Skin of body (tissue), 2 donors: ENCODE results near the gene LRIG3. TPM values are rescaled to one million over a fixed set of nuclear protein-coding genes. Genes with fewer than 3 reads are reported as not detected.
A peak's percentile ranks its signal among the peaks of the same experiment; 100 is the strongest.
"Not testable (repeated sequence)": the region's sequence is repeated elsewhere in the genome, so short reads cannot be mapped to it uniquely, and the experiment has no call there.

ENCODE experiments used
- DNase-seq: peaks from one replicate; lab custom pipeline; 2025; lab: John Stamatoyannopoulos, UW
- total RNA-seq: library from RNA; depleted of rRNA; stranded (reverse); fragments of >200 nt; gene quantifications from one replicate; pipeline ENCODE4 v1.2.3, GENCODE V29; 2014

Gene LRIG3
- total RNA-seq, 1 donor from 2014 or later: 241 TPM

- no peak for DNase-seq
Observed at GRCh38 chr12:58858030-58858429, 62.3 kb downstream of the LRIG3 start.

- DNase-seq: not testable (repeated sequence)
Observed at GRCh38 chr12:58857206-58857605, 63.1 kb downstream of the LRIG3 start.

GRCh38 chr12:58855630-58856029 is 64.7 kb downstream of the LRIG3 start:
- DNase-seq: not testable (repeated sequence)

- no peak for DNase-seq
Observed at GRCh38 chr12:58850826-58851225, 69.5 kb downstream of the LRIG3 start.

GRCh38 chr12:58847901-58848600 is 72.3 kb downstream of the LRIG3 start:
- peak; percentile 94 for DNase-seq

- no peak for DNase-seq
Observed at GRCh38 chr12:58844161-58844560, 76.1 kb downstream of the LRIG3 start.

- no peak for DNase-seq
Observed at GRCh38 chr12:58841058-58841798, 79.1 kb downstream of the LRIG3 start.

GRCh38 chr12:58833853-58834252 is 86.5 kb downstream of the LRIG3 start:
- peak; percentile 44 for DNase-seq

- DNase-seq: no peak
Observed at GRCh38 chr12:58832920-58833319, 87.4 kb downstream of the LRIG3 start.
